Neural progenitor cell (in vitro differentiated cells): ENCODE measurements around the gene WDHD1.

ENCODE experiments used
- EZH2phosphoT487 ChIP-seq: fragments of 200-600 bp; sonication (generic); IDR thresholded peaks from 2 replicates; pipeline ENCODE4 v1.6.1; 2017; ENCODE audit warnings: antibody characterized with exemption
- TF ChIP-seq, protein P1 (sequence below): fragments of 200-600 bp; sonication (generic); IDR thresholded peaks from 2 replicates; pipeline ENCODE4 v1.5.1; 2017; ENCODE audit warnings: antibody characterized with exemption, mild to moderate bottlenecking

GRCh38 chr14:55057919-55058318, 31.0 kb upstream of the WDHD1 start:
- TF ChIP-seq, protein P1, sequence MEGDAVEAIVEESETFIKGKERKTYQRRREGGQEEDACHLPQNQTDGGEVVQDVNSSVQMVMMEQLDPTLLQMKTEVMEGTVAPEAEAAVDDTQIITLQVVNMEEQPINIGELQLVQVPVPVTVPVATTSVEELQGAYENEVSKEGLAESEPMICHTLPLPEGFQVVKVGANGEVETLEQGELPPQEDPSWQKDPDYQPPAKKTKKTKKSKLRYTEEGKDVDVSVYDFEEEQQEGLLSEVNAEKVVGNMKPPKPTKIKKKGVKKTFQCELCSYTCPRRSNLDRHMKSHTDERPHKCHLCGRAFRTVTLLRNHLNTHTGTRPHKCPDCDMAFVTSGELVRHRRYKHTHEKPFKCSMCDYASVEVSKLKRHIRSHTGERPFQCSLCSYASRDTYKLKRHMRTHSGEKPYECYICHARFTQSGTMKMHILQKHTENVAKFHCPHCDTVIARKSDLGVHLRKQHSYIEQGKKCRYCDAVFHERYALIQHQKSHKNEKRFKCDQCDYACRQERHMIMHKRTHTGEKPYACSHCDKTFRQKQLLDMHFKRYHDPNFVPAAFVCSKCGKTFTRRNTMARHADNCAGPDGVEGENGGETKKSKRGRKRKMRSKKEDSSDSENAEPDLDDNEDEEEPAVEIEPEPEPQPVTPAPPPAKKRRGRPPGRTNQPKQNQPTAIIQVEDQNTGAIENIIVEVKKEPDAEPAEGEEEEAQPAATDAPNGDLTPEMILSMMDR, result no peak
- TF ChIP-seq EZH2phosphoT487, result no peak
